HG03045 (cell line): Measurements from ENCODE around the gene DRC3.
"Not testable (repeated sequence)": the region's sequence is repeated elsewhere in the genome, so short reads cannot be mapped to it uniquely, and the experiment has no call there.

Source experiments
- ATAC-seq: cut with Tn5 transposase; IDR thresholded peaks from one replicate; pipeline ENCODE4 v1.9.1; 2021; ENCODE audit warnings: mild to moderate bottlenecking, moderate library complexity; ENCODE audit not compliant: unreplicated experiment

The DRC3 gene

DNA sequence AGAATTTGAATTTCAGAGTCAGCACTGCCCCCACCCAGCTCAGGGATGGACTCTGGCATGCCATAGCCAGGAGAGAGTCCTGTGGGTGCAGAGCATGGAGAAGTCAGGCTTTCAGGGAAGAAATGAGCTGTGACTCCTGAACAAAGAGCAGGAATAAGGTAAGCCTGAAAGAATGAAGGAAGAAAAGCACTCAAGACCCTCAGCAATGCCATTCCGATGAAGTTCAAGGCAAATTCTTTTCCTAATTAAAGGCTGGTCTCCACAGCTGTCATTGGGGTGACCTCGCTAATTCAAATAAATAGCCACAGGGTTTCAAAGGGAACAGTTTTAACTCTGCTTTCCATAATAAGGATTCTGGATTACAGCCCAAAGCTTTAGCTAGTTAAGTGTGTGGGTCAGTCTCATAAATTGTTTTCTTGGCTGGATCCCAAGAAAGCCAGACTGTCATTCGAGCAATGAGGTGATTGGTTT, 32.2 kb upstream of the DRC3 start:
- no peak for ATAC-seq

DNA sequence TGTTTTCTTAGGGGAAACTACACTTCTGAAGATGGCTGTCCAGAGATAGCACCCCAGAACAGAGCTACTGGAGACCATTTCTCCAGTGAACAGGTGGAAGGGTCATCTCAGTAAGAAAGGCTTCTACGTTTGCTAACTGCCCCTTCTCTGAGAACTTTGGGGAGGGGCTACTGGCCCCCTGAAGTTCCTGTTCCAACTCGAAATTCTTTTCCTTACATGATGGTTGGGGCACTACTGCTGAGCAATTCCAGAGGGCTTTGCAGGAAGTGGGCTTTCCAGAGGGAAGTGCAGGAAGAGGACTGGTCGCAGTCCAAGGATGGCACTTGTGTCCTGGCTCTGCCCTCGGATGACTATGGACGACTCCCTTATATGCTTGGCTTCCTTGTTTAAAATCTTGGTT, 31.6 kb upstream of the DRC3 start:
- ATAC-seq, result no peak

DNA sequence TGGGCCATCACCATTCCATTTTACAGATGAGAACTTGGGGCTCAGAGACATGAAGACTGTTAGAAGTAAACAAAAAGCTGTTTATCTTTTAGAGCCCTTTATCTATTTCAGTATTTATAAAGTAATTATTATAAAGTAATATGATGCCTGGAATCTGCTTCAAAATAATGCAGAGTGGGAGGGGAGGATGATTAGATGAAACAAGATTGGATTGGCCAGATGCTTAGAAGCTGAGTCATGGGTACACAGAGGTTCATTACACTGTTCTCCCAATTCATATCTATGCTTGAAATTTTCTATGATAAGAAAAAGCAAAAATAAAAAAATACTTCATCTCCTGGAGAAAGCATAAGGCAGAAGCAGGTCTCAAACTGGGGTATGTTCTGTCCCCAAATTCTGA, 29.8 kb upstream of the DRC3 start:
- ATAC-seq, result no peak

DNA sequence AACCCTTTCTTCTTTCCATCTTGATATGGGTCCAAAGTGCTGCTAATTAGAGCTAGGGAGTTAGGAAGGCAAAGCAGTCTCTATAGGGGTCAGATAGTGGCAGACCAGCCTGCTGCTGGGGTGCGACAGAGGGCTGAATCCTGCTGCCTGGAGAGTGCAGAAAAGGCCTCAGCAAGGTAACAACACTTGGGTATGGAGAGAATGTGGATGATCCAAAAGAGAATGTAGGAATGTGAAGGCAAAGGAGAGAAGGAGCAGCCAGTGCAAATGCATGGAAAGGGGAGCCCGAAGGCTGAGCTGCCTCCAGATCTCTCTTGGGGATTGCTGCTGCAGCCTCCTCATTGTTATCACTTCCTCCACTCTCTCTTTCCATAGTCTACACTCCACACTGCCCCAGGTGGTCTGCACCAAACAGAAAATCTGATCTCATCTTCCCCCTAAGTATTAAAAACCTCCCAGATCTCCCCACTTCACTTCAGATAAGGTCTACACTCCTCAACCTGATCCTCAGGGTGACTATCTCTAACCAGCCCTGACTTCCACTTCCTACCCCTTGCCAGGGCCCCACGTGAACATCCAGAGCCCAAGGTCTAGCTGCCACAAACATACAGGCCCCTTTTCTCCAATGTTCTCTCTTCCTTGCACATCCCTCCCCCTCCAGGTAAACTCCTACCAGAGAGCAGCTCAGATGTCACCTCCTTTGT, 29.2 kb upstream of the DRC3 start:
- no peak for ATAC-seq

DNA sequence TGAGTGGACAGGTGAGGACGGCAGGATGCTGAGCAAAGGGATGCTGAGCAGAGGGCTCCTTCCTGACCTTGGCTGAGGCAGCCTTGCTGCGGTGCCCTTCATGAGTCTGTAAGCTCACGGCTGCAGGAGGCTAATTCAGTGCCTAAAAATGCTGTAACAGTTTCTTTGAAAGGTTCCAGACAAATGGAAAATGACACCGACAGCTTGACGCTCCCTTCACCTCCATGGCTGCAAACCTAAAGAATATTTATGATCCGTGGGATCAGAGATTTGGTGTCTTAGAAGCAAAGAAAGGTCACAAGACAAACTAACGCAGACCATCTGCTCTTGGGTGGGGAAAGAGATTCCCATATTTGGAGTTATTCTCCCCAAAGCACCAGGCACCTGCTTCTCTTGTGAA, 28.4 kb upstream of the DRC3 start:
- ATAC-seq, result no peak

DNA sequence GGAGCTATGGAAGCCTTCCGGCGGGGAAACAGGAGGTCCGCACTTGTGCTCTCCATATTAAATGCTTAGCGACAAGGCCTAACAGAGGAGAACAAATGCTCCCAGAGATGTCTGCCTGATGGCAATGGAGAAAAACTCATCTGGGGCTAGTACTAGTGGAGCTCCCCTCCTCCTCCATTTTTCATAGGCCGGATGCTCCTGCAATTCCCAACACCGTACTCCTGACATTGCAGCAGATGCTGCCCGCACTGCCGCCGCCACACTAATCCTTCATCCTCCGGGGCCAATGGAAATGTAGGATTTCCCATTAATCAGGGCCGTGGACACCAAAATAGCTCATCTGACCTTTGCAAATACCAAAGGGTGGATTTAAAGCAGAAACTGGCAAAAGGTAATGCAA, 27.9 kb upstream of the DRC3 start:
- ATAC-seq, result no peak

DNA sequence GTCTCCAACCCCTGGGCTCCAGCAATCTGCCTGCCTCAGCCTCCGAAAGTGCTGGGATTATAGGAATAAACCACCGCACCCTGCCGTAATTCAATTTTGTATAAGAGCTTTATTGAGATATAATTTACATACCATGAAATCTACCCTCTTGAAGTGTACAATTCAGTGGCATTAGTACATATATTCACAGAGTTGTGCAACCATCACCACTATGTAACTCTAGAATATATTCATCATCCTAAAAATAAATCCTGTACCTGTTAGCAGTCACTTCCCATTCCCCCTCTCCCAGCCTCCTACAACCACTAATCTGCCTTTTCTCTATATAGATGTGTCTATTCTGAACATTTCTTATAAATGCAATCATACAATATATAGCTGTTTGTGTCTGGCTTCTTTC, 26.6 kb upstream of the DRC3 start:
- ATAC-seq, result no peak

DNA sequence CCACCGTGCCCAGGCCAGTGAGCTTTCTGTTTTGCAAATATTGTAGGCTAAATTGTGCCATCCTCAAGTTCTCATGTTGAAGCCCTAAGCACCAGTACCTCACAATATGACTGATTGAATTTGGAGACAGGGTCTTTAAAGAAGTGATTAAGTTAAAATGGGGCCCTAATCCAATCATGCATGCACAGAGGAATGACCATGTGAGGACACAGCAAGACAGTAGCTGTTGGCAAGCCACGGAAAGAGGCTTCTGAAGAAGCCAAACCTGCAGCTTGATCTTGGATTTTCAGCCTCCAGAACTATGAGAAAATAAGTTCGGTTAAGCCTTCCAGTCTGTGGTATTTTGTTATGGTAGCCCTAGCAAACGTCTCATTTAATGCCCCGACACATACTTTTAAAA, 25.4 kb upstream of the DRC3 start:
- no peak for ATAC-seq

DNA sequence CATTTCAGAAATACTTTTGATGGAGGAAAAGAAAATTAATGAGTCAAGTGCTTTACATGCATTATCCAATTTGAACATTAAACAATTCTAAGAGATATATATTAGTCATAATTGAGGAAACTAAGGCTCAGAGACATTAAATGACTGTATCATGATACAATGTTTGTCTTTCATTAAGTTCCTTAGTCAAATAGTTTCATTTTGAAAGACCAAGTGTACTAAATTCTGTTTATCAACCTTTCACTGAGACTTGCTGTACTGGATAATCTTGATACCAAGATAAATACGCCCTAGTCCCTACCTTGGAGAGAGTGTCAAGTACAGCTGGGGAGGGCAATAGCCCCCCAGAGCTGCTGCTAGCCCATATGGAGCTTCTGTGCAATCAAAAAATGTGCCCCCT, 24.7 kb upstream of the DRC3 start:
- no peak for ATAC-seq

DNA sequence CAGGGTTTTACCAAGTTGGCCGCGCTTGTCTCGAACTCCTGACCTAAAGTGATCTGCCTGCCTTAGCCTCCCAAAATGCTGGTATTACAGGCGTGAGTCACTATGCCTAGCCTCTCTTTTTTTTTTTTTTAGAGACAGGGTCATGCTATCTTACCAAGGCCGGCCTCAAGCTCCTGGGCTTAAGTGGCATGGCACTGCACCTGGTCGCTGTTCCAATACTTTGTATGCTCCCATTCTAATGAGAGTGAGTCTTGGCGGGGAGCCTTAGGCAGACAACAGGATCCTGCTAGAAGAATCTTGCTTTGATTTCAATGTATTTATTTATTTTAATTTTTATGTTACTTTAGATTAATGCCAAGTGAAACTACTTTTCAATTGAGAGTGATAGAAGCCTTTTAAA, 22.3 kb upstream of the DRC3 start:
- no peak for ATAC-seq

DNA sequence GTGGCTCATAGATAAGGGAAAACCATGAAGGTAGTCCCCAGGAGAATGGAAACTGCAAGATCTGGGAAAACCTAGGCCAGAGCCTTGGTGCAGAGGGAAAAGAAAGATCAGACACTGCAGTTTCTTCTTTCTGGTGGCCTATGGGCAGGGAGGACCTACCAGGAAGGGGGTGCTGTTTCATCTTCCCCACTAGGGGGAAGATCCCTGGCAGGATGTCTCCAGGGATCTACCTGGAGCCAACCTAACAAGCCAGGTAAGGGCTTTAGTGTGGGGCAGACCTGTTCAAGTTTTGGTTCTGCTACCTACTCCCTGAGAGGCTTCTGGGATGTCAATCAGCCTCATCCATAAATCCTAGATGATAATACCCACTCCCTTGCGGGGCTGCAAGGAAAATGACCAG, 21.9 kb upstream of the DRC3 start:
- ATAC-seq, result no peak

DNA sequence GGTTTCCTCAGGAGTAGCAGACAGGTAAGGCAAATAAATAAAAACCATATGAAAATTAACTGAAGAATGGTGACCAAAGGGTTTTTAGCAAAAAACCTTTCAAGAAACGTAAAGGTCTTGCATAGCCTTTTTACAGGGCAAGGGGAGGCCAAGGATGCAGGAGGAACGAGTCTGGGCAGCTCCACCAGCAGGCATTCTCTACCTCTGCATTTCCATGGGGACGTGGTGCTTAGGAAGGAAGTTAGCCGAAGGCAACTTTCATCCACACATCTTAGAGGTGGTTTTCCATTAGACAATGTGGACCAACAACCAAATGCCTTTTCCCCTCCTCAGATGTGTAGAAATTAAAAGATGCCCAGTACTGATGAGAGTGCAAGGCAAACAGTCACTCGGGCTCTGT, 21.1 kb upstream of the DRC3 start:
- ATAC-seq, result no peak

DNA sequence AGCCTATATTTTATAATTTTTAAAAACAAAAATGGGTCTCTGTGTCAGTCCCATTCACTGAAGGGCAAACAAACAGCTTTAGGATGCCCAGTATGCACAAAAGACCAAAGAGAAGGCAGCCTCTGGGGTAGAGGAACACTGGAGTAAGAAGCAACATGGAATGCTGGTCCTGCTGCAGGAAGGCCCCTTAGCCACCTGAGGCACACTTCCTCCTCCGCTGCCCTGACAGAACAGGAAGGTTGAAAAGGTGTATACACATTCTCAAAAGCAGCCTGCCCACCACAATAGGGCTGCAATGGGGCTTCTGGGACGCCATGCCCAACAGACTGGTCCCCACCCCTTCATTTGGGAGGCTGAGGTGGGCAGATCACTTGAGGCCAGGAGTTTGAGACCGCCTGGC, 20.0 kb upstream of the DRC3 start:
- no peak for ATAC-seq

DNA sequence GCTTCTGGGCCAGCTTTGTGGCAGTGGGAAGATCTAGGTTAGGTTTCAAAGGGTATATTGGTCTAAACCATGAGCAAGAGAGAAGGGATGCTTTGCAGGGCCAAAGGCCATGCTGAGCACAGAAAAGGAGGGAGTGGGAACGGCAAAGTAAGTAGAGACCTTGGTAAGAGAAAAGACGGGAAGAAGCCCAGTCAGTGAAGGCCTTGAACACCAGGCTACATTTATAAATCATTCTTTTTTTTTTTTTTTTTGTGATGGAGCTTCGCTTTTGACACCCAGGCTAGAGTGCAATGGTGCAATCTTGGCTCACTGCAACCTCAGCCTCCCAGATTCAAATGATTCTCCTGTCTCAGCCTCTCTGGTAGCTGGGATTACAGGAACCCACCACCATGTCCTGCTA, 18.6 kb upstream of the DRC3 start:
- ATAC-seq, result no peak

DNA sequence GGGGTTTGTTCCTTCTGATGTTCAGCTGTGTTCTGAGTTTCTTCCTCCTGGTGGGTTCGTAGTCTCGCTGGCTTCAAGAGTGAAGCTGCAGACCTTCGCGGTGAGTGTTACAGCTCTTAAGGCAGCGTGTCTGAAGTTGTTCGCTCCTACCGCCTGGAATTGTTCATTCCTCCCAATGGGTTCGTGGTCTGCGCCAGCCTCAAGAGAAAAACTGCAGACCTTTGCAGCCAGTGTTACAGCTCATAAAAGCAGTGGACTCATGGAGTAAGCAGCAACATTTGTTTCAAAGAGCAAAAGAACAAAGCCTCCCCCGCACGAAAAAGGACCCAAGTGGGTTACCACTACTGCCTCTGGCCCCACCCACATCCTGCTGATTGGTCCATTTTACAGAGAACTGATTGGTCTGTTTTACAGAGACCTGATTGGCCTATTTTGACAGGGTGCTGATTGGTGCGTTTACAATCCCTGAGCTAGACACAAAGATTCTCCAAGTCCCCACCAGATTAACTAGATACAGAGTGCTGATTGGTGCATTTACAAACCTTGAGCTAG, 16.8 kb upstream of the DRC3 start:
- ATAC-seq, result not testable (repeated sequence)

DNA sequence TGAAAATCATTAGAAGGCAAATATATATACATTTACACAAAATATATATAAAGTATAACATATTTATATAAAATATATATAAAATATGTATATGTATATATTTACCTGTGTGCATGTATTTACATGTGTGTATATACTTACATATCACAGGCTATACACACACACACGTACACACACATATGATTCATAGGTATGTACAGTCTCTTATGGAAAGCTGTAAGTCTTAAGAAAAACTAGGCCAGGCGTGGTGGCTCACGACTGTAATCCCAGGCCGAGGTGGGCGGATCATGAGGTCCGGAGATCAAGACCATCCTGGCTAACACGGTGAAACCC, 15.1 kb upstream of the DRC3 start:
- ATAC-seq, result no peak

DNA sequence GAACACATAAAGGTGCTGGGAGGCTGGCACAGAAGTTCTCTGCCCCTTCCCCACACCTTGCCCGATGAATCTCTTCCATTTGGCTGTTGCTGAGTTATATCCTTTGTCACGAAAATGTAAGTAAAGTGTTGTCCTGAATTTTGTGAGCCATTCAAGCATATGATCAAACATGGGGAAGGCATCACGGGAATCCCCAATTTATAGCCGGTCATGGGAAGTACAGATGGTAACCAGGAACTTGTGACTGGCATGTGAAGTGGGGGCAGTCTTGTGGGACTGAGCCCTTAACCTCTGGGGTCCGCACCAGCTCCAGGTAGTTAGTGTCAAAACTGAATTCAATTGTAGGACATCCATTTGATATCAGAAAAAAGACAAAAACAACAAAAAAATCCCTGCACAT, 13.7 kb upstream of the DRC3 start:
- no peak for ATAC-seq

DNA sequence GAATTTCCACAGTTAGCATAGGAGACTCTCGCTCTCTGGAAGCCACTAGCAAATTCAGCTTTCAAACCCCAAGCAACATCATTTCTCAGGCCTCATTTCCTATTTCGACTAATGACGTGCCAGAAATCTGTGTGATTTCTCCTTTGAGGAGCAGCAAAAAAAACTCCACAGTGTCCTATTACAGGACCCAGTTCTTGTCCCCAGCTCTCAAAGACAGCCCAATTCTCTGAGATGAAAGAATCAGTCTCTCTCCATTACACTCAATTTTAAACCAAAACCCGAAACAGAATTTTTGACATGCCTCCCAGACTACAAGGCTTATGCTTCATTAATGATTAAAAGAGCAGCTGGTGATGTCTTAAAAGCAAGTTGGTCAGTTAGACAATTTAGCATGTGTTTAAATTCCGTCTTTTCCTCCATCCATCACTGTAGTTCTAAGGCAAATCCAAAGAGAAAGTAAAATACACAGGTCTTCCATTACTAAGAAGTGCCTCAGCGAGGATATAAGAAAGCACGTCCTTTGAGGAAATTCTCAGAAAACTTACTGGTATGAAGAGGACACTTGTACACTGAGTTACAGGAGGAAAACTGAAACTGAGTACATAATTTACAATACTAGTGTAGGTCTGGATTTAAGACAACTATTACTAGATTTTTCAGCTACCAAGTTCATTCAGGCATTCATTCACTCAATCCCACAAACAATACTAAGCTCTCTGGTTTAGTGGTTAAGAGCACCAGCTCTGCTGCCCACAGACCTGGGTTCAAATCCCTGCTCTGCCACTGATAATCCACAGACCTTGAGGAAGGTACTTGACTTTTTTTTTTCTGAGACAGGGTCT, 12.9 kb upstream of the DRC3 start:
- no peak for ATAC-seq

DNA sequence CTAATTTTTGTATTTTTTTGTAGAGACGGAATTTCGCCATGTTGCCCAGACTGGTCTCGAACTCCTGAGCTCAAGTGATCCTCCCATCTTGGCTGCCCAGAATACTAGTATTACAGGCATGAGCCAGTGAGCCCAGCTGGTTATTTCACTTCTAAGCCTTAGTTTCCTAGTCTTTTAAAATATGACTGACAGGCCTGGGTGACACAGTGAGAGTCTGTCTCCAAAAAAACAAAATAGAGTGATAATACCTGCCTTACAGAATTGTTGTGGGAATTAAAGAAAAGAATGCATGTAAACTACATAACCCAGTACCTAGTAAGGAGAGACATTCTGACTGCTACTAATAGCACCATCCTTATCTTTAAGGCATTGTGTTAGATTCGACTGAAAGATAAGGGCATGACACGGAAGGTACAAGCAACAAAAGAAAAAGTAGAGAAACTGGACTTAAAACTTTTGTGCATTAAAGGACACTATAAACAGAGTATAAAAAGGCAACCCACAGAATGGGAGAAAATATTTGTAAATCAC, 12.1 kb upstream of the DRC3 start:
- no peak for ATAC-seq

DNA sequence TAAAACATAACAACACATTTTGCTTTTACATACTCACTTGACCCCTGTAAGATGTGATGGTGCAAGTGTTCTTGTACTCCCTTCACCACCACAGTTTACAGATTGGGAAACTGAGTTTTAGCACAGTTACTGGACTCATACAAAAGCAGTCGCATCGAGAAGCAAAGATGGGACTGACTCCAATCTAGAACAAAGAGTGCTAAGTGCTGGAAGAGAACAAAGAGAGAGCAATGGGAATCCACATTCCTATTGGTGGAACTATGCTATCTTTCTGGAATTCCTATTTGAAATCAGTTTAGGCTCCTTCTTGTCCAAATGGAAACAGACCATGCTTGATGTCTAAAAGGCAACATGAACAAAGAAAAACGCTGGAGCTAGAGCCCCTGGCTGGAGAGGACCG, 9.6 kb upstream of the DRC3 start:
- ATAC-seq, result no peak

DNA sequence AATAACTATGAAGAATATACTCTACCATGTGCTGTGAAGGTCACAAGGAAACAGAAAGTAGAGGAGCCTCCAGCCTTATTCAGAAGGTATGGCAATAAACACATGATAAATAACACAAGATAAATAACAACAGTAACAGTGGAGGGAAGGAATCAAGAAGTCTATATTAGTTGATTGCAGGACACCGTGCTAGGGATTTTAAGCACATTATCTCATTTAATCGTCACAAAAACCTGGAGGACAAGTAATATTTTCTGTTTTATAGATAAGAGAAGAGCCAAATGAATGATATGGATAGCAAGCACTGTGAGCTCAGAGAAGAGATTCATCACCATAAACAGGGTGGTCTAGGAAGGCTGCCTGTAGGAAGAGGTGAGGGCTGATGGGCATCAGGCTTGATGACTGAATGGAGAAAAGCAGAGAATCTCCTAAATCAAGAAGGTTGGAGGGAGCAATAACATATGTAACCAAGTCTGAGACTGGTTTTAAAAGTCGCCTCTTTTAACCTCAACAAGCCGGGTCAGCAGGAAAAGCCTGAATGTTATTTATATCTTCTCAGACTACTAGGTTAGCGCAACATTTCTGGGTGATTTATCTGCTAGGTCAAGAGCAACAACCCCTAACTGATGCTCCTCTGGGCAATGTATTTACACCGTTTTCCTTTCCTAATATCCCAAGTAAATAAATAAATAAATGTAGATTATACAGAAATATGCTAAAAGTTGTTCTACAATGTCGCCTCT, 8.8 kb upstream of the DRC3 start:
- no peak for ATAC-seq
